GM20431 (cell line): ENCODE data around the gene ADISSP.

Source experiments
- in situ Hi-C: fragments of 300-500 bp; cut with MseI, MboI; formaldehyde crosslinking; loops from one replicate; pipeline ENCODE4 v1.15.0; 2020; ENCODE audit warnings: low sequenced_read_pairs; ENCODE audit not compliant: unreplicated experiment

The ADISSP gene

DNA sequence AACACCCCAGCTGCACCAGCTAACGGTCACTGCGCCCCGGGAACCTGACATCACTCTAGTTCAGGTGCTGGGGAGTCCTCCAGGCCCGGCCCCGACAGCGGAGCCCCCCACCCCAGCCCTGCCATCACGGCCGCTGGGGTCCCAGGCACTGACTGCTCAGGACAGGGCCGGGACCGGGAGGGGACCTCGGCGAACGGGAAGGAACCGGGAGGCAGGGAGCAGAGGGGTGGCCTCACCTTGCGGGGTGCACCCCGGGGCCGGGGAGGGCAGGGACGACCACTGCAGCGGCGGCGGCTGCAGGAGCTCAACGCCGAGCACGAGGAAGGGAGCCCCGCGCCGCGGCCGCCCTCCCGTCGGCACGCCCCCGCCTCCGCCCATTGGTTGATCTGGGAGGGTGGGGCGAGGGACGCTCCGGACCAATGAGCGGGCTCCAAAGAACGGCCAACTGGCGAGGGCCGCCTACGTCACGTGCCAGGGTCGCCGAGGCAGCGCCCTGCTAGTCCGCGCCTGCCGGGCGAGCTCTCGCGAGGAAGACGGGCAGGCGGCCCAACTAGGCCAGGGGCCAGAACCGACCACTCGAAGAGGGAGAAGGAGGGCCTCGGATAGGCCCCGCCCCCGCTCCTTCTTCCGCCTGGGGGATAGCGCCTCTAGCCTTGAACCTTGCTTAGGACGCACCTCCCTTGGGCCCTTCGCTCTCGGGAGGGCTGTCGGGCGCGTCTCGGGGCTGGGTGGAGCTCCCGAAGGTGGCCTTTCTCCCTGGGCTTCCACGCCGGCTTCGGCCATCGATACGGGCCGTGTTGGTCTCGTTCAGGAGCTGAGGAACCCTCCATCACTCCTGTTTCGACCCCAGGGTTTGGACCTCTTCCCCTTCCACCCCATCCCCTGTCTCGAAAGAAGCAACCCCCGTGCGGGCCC is at the start of gene ADISSP:
ADISSP (minus strand) TSS at position 327 of the 915 bp plus-strand sequence. CDS start 7,653 bp downstream, outside the sequence.
- in situ Hi-C loops, result no loop called here

DNA sequence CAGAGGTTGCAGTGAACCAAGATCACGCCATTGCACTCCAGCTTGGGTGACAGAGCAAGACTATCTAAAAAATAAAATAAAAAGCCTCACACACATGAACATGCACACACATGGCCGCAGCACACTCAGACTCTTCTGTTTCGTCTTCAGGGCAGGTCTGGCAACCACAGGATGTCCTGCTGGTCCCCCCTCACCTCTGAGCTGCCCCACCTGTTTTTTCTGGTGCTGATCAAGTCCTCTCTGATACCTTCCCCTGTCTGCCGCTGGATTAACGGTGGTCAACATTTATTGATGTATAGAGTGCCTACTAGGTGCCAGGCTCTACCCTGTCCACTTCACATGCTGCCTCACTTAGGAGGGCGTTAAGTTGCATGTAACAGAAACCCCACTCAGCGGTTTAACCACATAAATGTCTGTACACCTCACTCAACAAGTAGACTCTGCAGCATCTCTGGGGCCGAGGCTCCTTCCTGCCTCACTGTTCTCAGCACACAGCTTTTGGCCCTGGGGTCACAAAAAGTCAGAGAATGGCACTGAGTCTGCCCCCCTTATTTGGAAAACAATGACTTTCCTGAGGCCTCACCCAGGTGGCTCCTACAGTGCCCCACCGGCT is 48.3 kb upstream of the ADISSP start:
- in situ Hi-C loops, result no loop called here

DNA sequence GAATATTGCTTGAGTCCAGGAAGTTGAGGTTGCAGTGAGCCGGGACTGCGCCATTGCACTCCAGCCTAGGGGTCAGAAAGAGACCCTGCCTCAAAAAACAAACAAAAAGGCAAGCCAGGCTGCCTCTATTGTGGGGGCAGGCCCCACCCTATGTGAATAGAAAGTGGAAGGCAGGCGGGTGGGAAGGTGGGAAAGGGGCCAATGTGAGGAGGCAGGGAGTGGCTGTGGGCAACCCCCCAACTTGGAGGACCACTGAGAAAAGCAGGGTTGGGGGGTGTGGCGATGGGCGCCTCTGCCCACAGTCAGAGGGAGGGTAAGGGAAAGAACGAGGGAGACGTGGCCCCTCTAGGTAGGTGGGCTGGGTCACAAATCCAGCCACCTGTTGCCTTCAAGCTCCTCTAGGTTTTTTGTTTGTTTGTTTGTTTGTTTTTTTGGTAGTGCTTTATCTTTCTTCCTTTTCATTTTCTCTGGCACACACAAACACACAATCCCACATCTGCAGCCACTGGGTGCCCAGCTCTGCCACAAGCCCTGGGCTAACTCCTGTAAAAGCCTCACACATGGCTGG is 47.5 kb upstream of the ADISSP start:
- in situ Hi-C loops, result no loop called here

DNA sequence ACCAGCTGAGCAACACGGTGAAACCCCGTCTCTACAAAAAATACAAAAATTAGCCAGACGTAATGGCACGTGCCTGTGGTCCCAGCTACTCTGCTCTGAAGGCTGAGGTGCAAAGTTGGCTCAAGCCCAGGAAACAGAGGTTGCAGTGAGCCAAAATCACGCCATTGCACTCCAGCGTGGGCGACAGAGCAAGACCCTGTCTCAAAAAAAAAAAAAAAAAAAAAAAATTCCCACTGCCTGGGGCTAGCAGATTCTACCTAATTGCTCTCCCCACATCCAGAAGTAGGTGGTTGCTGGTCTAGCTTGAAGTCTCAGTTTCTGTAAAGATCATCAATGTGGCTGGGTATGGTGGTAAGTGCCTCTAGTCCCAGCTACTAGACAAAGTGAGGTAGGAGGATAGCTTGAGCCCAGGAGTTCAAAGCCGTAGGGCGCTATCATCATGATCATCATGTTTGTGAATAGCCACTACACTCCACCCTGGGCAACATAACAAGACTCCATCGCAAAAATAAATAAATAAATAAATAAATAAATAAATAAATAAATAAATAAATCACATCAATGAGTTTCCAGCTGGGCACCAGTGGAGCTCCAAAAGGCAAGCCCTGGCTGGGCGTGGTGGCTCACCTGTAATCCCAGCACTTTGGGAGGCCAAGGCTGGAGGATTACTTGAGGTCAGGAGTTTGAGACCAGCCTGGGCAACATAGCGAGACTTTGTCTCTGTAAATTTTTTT is 46.5 kb upstream of the ADISSP start:
- in situ Hi-C loops, result no loop called here

DNA sequence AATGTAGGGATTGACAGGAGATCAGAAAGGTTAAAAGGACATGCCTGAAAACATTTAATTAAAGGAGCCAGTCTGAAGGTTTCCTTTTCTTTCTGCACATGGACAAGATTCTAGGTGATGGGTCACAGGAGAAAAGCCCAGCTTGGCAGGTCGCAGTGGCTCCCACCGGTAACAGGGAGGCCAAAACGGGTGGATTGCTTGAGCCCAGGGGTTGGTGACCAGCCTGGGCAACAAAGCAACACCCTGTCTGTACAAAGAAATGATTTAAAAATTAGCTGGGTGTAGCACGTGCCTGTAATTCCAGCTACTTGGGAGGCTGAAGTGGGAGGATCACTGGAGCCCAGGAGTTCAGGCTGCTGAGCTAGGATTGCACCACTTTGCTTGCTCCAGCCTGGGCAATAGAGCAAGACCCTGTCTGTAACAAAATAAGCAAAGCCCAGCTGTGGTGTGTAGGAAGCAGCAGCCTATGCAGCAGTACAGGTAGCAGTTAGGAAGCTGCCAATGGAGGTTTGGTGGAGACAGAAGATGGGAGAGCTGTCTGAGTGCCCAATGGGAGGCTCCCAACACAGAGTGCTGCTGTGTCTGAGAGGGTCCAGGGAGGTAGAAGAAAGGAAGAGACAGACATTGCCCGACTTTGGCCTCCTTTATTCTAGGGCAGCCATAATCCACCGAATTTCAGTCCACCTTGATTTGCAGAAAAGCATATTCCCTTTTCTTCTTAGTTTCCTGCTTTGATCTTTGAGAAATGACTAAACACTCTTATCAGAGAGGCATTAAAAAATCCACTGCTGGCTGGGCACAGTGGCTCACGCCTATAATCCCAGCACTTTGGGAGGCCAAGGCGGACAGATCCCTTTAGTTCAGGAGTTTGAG is 45.7 kb upstream of the ADISSP start:
- in situ Hi-C loops, result no loop called here

DNA sequence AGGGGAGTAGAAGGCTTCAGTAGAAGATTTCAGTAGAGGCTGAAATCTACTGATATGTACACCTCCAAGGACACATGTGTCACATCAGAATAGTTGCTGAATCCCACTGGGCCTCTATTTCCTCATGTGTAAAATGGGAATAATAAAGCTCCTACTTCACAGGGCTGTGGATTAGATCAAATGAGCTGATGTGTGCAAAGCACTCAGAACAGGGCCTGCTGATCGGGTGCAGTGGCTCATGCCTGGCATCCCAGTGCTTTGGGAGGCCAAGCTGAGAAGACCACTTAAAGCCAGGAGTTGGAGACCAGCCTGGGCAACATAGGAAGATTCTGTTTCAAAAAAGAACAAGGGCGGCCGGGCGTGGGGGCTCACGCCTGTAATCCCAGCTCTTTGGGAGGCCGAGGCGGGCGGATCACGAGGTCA is 44.7 kb upstream of the ADISSP start:
- in situ Hi-C loops, result no loop called here

DNA sequence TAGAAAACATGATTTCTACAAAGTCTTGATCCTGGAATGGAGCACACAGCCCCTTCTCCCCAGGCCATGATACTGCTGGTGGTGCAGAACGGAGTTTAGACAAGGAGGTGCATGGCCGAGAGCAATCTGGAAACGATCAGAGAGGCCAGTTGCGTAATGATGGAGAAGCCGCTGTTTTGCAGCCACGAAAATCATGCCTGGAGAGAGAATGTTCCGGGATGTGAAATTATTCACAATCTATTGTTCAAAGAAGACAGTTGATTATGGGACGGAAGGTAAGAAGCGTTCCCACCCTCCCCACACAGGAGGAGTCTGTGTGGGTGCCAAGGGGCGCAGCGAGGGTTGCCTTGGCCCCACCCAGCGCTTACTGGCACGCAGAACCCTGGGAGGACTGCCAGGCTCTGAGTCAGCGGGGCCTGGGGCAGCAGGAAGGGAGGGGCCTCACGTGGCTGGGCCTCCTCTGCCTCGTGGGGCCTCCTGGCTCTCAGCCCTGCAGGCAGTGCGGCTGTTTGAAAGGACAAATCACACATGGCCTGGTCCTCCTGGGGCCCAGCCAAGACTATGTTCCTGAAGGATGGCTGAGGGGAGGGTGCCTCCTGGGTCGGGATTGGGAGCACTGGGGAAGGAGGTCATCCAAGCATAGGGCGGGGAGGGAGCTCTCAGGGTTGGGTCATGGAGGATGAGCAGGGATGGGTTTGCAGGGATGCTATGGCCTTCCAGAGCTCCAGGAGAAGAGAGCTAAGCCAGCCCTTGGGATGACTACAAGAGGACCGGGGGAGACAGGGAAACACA is 44.1 kb upstream of the ADISSP start:
- in situ Hi-C loops, result no loop called here

DNA sequence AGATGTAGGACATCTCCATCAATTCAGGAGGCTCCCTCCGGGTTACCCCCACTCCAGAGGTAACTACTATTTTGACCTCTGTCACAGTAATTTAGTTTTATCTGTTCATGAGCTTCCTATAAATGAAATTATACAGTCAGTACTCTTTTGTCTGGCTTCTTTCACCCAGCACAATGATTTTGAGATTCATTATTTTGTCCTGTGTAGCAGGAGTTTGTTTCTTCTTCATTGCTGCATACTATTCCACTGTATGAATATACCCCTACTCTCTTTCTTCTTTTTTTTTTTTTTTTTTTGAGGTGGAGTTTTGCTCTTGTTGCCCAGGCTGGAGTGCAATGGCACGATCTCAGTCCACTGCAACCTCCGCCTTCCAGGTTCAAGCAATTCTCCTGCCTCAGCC is 41.0 kb upstream of the ADISSP start:
- in situ Hi-C loops, result no loop called here

DNA sequence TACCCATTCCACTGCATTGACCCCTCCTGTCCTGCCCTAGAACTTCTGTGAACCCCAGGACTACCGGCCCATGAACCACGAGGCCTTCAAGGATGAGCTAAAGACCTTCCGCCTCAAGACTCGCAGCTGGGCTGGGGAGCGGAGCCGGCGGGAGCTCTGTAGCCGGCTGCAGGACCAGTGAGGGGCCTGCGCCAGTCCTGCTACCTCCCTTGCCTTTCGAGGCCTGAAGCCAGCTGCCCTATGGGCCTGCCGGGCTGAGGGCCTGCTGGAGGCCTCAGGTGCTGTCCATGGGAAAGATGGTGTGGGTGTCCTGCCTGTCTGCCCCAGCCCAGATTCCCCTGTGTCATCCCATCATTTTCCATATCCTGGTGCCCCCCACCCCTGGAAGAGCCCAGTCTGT is 37.2 kb upstream of the ADISSP start:
- in situ Hi-C loops, result no loop called here

DNA sequence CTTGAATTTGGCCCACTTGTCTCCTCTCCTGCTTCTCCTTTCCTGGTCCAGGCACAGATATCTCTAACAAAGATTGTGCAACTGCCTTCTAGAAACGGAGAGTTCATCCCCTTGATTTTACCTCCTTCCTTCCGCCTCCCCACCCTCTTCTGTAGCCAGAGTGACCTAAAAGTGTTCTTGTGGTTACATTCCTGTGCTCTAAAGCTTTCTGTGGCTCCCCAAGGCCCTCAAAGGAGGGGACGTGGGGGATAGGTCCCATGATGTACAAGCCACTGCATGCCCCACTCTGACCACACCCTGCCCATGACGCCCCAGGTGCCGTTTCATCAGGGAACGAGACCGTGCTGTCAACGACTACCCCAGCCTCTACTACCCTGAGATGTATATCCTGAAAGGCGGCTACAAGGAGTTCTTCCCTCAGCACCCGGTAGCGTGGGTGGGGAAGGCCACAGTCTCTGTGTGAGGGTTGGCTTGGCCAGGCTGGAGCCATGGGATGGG is 36.8 kb upstream of the ADISSP start:
- in situ Hi-C loops, result no loop called here

DNA sequence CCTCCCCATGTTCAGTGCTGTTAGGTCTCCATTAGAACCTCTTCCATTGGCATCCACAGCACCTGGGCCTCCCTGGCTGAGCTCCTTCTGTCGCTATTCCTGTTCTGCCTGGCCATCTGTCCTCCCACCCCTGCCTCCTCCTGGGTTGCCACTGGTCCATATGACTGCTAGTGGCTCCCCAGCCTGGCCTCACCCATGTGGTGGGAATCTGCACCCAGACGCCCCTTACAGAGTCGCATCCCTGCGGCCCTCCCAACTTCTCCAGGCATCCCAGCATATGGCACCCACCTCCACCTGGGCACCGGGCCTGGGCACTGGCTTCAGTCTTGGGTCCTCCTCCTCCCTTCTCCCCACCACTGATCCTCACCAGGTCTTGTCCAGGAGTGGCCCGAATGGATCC is 36.3 kb upstream of the ADISSP start:
- in situ Hi-C loops, result no loop called here

DNA sequence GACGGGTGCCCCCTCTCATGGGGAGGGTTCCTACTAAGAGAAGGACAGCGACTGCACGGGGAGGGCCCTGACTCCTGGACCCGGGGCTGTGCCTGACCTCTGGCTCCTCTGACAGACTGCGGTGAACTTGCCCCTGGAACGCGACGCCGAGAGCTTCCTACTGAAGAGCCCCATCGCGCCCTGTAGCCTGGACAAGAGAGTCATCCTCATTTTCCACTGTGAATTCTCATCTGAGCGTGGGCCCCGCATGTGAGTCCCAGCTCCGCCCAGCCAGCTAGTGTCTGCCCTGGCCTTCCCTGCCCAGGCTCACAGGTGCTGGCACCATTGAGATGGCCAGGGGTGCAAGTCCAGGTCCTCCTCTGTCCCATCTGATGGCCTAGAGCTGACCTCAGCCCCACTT is 35.7 kb upstream of the ADISSP start:
- in situ Hi-C loops, result no loop called here

DNA sequence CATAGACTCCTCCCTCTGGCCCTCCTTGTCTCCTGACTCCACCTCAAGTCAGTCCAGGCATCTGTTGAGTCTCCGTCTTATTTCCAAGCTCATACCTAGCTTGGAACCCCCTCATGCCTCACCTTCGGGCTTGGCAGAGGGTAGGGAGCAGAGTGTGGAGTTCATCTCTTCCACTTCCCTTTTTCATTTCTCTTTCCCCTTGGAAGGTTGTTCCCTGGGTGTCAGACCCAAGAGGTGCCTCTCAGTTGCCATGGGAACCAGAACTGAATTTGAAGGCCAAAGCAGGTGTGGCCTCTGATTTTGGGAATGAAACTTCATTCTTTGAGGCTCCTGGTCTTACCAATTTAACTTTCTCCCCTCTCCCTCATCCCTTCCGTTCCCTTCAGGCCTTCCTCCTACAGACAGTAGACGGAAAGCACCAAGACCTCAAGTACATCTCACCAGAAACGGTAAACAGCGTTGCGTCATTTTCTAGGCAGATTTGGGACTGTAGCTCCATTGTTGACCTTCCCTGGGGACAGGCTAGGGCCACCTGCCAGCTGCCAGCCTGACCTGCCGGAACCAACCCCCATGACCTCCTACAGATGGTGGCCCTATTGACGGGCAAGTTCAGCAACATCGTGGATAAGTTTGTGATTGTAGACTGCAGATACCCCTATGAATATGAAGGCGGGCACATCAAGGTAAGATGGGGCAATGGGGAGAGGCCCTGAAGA is 35.1 kb upstream of the ADISSP start:
- in situ Hi-C loops, result no loop called here

DNA sequence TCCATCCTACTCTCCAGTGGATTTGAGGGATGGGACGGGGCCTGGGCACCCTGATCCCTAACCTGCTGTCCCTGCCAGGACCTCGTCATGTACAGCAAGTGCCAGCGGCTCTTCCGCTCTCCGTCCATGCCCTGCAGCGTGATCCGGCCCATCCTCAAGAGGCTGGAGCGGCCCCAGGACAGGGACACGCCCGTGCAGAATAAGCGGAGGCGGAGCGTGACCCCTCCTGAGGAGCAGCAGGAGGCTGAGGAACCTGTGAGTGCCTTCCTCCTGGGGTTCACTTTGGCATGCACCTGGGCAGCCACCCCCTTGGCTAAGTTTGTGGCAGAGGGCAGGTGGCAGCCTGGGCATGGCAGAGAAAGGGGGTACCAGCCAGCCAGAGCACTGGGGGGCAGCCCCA is 34.3 kb upstream of the ADISSP start:
- in situ Hi-C loops, result no loop called here

DNA sequence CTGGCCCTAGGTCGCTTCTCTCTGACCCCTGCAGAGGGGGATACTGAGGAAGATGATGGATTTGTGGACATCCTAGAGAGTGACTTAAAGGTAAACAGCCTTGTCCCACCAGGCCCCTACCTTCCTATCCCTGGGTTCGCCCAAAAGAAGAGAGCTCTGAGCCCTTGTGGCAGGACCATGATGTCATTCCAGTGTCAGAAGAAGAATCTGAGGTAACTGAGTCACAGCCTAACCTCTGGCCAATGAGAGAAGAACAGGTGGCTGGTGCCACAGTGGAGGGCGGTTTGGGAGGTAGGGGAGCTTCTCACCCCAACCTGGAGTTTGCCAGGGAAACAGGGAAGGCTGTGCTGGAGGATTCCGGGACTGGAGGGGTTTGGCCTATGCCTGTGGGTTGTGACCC is 33.7 kb upstream of the ADISSP start:
- in situ Hi-C loops, result no loop called here

DNA sequence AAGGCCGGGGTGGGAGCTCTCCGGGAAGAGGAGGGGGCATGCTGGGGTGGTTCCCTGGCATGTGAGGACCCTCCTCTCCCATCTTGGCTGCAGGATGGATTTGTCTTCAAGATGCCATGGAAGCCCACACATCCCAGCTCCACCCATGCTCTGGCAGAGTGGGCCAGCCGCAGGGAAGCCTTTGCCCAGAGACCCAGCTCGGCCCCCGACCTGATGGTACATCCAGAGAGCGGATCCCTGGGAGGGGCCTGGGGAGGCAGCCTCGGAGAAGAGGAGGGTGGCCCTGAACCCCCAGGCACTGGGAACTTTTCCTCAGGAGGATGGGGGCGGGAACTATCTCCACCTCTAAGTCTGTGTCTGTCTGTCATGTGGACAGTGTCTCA is 33.3 kb upstream of the ADISSP start:
- in situ Hi-C loops, result no loop called here

DNA sequence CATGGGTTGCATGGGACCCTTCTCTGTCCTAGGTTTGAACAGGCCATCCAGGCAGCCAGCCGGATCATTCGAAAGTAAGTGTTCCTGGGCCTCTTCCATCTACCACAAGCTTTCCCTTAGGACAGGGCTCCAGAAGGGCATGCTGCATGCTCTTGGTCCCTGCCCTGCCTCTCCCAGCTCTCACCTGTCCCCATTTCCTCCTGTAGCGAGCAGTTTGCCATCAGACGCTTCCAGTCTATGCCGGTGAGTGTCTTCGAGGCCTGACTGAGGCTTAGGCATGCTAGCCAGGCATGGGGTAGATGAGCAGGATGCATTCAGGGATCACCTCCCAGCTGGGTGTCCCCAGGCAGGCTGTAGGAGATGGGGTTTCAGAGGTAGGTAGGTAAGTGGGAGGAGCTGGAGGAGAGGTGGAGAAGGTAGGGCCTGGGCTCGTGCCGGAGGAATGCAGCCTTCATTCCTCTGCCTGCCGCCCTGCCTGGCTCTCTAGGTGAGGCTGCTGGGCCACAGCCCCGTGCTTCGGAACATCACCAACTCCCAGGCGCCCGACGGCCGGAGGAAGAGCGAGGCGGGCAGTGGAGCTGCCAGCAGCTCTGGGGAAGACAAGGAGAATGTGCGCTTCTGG is 32.8 kb upstream of the ADISSP start:
- in situ Hi-C loops, result no loop called here

DNA sequence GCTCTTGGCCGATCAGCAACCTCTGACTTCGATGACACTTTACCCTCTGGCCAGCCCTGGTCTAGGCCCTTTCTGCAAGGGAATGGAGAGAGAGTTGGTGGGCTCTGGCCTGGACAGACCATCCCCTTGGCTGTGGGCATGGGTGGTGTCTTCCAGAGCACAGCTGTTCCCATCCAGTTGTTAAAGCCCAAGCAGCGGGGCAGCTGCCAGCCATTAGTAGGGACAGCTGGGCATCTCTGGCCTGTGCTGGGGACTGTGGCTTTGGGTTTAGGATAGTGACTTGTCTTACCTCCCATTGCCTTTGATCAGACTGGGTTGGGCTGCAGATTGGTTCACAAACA is 31.3 kb upstream of the ADISSP start:
- in situ Hi-C loops, result no loop called here
